ENCODE data around the gene PFN4.
"Not testable (repeated sequence)": the region's sequence is repeated elsewhere in the genome, so short reads cannot be mapped to it uniquely, and the experiment has no call there.

Gene PFN4

GRCh38 chr2:24160761-24161160 is 37.6 kb upstream of the PFN4 start:
- no peak for DNase-seq (ENCODE audit: low spot score)
- Histone ChIP-seq H3K4me3 (no peak overlapping the region), H3K27ac (no peak overlapping the region)
- TF ChIP-seq CTCF (IDR thresholded peaks at IDR 0.05): no peak

- DNase-seq (ENCODE audit: low spot score): no peak
- no peak overlapping the region for H3K4me3 ChIP-seq
- no peak for TF ChIP-seq CTCF (IDR thresholded peaks at IDR 0.05)
- no peak overlapping the region for H3K27ac ChIP-seq
These were observed 36.6 kb upstream of the PFN4 start for GRCh38 chr2:24159708-24160107.

DNA sequence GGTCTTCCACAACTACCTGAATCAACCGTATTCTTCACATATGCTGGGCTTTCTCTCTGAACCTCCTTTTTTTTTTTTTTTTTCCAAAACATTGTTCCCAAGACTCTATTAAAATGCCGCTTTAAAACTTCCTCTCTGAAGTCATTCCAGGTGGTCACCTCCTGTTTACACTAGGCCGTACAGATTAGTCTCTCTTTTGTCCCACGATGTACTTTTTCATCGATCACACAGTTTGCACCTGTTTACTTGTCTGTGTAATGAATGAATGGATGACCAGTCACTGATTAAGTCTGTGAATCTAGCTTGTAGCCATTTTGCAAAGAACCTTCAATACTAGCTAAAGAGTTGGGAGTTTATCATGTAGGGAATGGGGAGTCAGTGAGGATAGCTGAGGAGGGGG is 35.0 kb upstream of the PFN4 start:
- TF ChIP-seq CTCF (IDR thresholded peaks at IDR 0.05): no peak
- DNase-seq (ENCODE audit: low spot score): no peak
- H3K27ac ChIP-seq: no peak overlapping the region
- no peak overlapping the region for H3K4me3 ChIP-seq

- no peak for TF ChIP-seq CTCF (IDR thresholded peaks at IDR 0.05)
- H3K27ac ChIP-seq: no peak overlapping the region
- DNase-seq (ENCODE audit: low spot score): no peak
- H3K4me3 ChIP-seq: no peak overlapping the region
These were observed 30.3 kb upstream of the PFN4 start for GRCh38 chr2:24153478-24153877.

DNA sequence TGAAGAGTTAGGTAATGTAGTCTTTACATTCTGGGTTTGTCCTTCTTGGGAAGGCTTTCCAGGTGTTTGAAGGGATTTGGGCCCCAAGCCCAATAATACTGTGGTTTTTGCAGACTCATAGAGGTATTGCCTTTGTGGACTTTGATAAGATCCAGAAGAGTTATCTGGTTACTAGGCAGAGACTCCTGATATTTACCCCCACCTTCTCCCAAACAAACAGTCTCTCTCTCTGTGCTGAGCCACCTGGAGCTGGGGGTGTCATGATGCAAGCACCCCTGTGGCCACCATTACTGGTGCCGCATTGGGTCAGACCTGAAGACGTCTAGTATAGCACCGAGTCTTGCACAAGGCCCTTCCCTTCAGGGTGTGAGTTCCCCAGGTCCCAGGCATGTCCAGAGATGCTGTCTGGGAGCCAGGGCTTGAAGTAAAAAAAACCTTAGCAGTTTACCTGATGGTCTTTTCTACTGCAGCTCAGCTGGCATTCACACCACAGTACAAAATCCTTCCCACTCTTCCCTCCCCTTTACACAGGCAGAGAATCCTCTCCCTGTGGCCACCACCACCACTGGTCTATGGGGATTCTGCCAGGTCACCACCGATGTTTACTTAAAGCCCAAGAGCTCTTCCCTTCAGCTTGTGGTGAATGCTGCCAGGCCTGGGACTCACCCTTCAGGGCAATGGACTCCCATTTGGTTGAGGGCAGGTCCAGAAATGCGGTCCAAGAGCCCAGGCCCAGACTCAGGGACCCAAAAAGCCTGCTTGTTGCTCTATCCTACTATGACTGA is 29.5 kb upstream of the PFN4 start:
- H3K27ac ChIP-seq: no peak overlapping the region
- no peak overlapping the region for H3K4me3 ChIP-seq
- DNase-seq (ENCODE audit: low spot score): no peak
- TF ChIP-seq CTCF (IDR thresholded peaks at IDR 0.05): no peak

GRCh38 chr2:24147364-24147763 is 24.2 kb upstream of the PFN4 start:
- Histone ChIP-seq H3K27ac (no peak overlapping the region), H3K4me3 (no peak overlapping the region)
- DNase-seq (ENCODE audit: low spot score): no peak
- TF ChIP-seq CTCF (IDR thresholded peaks at IDR 0.05): no peak

GRCh38 chr2:24140305-24140704 is 17.2 kb upstream of the PFN4 start:
- not testable (repeated sequence) for H3K4me3 ChIP-seq; DNase-seq (ENCODE audit: low spot score); H3K27ac ChIP-seq

All from coronary artery (tissue), 2 donors.